Liver (tissue), 3 donors: Measurements from ENCODE around the gene FLAD1.

Source experiments
- EGR1 ChIP-seq, 2 donors: IDR thresholded peaks; 2 replicates each; pipeline ENCODE4 v1.6.1; 2016 to 2018; ENCODE audit warnings: antibody characterized with exemption in 2 of 2, low read depth in 2 of 2
- JUND ChIP-seq, 2 donors: IDR thresholded peaks; 2 replicates each; pipeline ENCODE4 v1.6.1; 2016; ENCODE audit warnings: antibody characterized with exemption in 2 of 2
- TF ChIP-seq, protein P1 (sequence below): fragments of 150-350 bp; IDR thresholded peaks from 2 replicates; pipeline ENCODE4 v1.5.1; 2017; ENCODE audit warnings: improper control_type of control experiment, low read depth, low read length; ENCODE audit not compliant: missing input control
- TF ChIP-seq, protein P2 (sequence below): IDR thresholded peaks from 2 replicates; pipeline ENCODE4 v1.6.1; 2016; ENCODE audit warnings: antibody characterized with exemption, mild to moderate bottlenecking
- donor health status: healthy.
- donor health status: healthy.

DNA sequence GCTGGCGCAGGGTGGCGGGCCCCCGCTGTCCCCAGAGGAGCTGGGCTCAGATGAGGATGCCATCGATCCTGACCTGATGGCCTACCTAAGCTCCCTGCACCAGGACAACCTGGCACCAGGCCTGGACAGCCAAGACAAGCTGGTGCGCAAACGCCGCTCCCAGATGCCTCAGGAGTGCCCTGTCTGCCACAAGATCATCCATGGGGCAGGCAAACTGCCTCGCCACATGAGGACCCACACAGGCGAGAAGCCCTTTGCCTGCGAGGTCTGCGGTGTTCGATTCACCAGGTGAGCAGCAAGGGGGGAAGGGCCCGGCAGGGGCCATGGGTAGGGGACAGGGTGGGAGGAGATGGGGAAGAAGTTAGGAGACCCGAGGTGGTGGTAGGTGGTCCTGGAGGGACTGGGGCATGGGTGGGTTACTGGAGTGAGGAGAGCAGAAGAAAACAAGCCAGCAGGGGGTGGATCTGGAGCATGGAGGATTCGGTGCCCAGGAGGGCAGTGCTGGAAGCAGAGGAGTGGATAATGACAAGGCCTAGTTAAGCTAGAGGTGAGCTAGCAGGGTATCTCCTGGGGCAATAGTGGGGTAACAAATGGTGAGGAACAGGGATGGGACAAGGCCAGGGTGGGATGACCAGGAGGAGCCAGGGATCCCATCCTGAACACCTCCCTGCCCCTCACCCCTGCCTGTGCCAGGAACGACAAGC lies 32.5 kb downstream of the FLAD1 start:
- TF ChIP-seq, protein P1, sequence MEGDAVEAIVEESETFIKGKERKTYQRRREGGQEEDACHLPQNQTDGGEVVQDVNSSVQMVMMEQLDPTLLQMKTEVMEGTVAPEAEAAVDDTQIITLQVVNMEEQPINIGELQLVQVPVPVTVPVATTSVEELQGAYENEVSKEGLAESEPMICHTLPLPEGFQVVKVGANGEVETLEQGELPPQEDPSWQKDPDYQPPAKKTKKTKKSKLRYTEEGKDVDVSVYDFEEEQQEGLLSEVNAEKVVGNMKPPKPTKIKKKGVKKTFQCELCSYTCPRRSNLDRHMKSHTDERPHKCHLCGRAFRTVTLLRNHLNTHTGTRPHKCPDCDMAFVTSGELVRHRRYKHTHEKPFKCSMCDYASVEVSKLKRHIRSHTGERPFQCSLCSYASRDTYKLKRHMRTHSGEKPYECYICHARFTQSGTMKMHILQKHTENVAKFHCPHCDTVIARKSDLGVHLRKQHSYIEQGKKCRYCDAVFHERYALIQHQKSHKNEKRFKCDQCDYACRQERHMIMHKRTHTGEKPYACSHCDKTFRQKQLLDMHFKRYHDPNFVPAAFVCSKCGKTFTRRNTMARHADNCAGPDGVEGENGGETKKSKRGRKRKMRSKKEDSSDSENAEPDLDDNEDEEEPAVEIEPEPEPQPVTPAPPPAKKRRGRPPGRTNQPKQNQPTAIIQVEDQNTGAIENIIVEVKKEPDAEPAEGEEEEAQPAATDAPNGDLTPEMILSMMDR, result no peak
- TF ChIP-seq, protein P2, sequence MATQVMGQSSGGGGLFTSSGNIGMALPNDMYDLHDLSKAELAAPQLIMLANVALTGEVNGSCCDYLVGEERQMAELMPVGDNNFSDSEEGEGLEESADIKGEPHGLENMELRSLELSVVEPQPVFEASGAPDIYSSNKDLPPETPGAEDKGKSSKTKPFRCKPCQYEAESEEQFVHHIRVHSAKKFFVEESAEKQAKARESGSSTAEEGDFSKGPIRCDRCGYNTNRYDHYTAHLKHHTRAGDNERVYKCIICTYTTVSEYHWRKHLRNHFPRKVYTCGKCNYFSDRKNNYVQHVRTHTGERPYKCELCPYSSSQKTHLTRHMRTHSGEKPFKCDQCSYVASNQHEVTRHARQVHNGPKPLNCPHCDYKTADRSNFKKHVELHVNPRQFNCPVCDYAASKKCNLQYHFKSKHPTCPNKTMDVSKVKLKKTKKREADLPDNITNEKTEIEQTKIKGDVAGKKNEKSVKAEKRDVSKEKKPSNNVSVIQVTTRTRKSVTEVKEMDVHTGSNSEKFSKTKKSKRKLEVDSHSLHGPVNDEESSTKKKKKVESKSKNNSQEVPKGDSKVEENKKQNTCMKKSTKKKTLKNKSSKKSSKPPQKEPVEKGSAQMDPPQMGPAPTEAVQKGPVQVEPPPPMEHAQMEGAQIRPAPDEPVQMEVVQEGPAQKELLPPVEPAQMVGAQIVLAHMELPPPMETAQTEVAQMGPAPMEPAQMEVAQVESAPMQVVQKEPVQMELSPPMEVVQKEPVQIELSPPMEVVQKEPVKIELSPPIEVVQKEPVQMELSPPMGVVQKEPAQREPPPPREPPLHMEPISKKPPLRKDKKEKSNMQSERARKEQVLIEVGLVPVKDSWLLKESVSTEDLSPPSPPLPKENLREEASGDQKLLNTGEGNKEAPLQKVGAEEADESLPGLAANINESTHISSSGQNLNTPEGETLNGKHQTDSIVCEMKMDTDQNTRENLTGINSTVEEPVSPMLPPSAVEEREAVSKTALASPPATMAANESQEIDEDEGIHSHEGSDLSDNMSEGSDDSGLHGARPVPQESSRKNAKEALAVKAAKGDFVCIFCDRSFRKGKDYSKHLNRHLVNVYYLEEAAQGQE, result no peak
- TF ChIP-seq EGR1 (IDR thresholded peaks at IDR 0.05; ENCODE audit: low read depth in 2 of 2) (no peak), JUND (IDR thresholded peaks at IDR 0.05) (no peak)
